Activated T-helper 1 cell treated with anti-CD3 and anti-CD28 coated beads, Interleukin-2, amount 50 U/mL, for 16 hours (primary cell): ENCODE data around the gene ITGAE.
"Not testable (repeated sequence)": the region's sequence is repeated elsewhere in the genome, so short reads cannot be mapped to it uniquely, and the experiment has no call there.

Experiments
- DNase-seq, 2 donors: peaks; one replicate each; pipeline ENCODE4 v3.0.0-alpha.2; 2020; ENCODE audit warnings: low read depth in 1 of 2, low spot score in 1 of 2

The ITGAE gene

DNA sequence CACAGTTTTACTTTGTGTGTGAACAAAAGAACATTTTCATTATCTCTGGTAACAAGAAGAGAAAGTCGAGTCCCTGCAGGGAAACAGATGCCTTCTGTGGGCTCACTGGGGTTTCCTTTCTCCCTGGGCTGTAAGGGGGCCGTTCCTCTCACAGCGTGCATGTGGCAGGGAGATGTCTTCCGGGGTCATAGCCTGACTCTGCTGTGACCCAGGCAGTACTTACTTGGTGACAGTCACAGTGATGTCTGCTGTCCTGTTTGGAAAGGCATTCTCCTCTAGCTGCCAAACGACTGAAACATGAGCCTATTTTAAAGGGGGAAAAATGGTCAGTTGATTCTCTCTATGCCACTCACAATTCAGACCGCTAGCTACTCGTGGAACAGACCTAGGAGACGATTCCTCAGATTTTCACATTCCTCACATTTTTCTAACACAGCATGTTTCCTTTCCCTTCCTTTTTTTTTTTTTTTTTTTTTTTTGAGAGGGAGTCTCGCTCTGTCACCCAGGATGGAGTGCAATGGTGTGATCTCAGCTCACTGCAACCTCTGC lies 70.0 kb downstream of the ITGAE start:
- no peak for DNase-seq

- no peak for DNase-seq
Measured at GRCh38 chr17:3729881-3730280, 71.1 kb downstream of the ITGAE start.

DNA sequence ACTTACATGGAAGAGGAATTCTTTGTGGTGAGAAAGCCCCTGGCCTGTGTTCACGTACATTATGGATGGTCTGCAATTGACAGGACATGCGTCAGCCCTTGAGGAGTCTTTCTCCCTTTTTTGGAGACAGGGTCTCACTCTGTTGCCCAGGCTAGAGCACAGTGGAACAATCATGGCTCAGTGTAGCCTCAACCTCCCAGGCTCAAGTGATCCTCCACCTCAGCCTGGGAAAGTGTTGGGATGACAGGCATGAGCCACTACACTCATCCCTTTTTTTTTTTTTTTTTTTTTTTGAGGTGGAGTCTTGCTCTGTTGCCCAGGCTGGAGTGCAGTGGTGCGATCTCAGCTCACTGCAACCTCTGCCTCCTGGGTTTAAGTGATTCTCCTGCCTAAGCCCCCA lies 72.9 kb downstream of the ITGAE start:
- not testable (repeated sequence) for DNase-seq

DNA sequence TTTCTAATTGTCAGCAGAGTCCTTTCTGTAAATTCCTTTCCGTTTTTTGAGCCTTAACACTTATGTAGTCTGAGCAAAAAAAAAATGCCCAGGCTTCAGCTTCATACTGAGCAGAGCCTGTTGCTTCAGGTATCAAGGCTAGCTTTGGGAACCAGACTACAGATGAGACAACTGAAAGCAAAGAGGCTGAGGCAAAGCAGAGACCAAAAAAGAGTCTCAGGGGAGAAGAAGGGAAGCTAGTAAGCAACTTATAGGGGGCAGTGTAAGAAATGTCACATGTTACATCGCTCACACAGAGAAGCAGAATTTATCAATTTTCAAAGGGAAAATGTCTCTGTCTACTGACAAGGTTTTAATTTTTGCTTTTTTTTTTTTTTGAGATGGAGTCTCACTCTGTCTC lies 73.9 kb downstream of the ITGAE start:
- no peak for DNase-seq

DNA sequence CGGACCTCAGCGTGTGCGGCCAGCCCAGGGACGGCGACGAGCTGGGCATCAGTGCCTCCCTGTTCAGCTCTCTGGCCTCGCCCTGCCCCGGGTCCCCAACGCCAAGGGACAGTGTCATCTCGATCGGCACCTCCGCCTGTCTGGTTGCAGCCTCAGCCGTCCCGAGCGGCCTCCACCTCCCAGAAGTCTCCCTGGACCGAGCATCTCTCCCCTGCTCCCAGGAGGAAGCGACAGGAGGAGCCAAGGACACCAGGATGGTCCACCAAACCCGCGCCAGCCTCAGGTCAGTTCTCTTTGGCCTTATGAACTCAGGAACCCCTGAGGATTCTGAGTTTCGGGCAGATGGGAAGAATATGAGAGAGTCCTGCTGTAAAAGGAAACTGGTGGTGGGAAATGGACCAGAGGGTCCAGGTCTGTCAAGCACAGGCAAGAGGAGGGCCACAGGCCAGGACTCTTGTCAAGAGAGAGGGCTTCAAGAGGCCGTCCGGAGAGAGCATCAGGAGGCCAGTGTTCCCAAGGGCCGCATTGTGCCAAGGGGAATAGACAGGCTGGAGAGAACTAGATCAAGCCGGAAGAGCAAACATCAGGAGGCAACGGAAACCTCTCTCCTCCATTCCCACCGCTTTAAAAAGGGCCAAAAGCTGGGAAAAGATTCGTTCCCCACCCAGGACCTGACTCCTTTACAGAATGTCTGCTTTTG lies 76.5 kb downstream of the ITGAE start:
- no peak for DNase-seq

DNA sequence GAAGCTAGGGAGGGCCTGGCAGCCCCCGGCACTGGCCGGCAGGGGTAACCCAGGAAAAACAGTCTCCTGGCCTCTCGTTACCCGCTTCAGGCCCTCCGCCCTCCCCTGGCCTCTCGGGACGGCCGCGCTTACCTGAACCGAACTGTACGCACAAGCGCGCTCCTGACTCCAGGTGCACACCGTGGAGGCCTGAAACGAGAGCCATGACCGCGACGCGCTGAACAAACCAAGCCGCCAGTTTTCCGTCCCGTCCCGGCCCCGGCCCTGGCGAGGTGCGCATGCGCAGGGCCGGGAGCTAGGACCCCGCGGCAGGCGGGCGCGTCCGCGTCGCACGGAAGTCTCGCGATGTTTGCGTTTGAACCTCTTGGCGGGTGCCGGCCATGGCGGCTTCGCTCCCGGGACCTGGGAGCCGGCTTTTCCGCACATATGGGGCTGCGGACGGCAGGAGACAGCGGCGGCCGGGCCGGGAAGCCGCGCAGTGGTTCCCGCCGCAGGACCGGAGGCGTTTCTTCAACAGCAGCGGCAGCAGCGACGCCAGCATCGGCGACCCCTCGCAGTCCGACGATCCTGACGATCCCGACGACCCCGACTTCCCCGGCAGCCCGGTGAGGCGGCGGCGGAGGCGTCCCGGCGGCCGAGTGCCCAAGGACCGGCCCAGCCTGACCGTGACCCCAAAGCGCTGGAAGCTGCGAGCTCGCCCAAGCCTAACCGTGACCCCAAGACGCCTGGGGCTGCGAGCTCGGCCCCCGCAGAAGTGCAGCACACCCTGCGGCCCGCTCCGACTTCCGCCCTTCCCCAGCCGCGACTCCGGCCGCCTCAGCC lies 77.2 kb downstream of the ITGAE start, which contains the start of gene HASPIN:
TSS of gene HASPIN (plus strand) at position 348 of the 822 bp plus-strand sequence. CDS start at position 381, 33 bp downstream.
- DNase-seq = peak; percentile 86 to 88

GRCh38 chr17:3723188-3723555 lies 77.8 kb downstream of the ITGAE start:
- no peak for DNase-seq

GRCh38 chr17:3722716-3723115 lies 78.3 kb downstream of the ITGAE start:
- no peak for DNase-seq

DNA sequence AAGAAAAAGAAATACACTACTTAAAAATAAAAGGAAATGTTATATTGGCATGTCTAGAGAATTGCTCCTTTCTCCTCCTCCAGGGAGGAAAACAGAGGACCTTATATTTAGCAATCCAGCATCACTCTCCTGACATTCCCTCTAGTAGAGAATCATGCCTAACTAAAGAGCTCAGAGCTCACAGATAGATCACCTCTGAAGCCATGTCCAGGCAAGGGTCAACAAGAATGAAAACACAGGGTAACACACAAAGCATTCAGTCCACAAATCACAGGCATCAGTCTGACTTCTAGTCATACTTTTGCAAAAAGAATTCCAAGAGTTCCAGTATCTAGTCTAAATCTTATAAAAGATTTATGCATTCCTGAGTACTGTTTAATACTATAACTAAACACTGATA lies 81.7 kb downstream of the ITGAE start:
- DNase-seq = no peak

DNA sequence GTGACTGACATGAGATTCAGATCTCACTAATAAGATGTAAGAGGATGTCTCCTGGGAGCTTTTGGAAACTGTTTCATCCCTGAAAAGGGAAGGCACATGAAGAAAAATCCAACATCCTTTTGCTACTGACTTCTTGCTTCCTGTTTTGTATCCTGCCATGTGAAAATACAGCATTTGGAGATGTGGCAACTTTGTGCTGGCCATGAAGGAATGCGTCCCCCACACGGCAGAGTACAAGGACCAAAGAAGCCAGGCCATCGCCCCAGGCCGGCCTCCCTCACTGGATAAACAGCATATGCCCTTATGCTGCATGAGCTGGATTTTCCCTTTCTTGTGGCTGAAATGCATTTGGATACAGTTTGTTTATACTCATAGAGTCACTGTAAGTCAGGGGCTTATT lies 82.8 kb downstream of the ITGAE start:
- DNase-seq = no peak

- DNase-seq = no peak
Measured at GRCh38 chr17:3715296-3715695, 85.7 kb downstream of the ITGAE start.

DNA sequence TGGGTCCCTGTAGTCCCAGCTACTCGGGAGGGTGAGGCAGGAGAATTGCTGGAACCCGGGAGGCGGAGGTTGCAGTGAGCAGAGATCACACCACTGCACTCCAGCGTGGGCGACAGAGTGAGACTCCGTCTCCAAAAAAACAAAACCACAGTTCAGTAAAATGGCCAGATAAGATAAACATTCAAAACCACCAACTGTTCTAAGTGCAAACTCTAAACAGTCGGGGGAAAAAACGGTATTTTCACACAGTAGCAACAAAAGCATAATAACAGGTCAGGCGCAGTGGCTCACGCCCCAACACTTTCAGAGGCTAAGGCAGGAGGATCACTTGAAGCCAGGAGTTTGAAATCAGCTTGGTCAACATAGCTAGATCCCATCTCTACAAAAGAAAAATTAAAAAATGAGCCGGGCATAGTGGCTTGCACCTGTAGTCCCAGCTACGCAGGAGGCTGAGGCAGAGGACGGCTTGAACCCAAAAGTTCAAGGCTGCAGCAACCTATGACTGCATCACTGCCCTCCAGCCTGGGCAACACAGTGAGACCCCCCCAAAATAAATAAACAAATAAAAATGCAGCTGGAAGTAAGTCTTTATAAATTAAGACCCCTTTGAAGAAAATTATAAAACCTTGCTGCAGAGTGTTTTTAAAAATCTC lies 88.1 kb downstream of the ITGAE start:
- DNase-seq = no peak

DNA sequence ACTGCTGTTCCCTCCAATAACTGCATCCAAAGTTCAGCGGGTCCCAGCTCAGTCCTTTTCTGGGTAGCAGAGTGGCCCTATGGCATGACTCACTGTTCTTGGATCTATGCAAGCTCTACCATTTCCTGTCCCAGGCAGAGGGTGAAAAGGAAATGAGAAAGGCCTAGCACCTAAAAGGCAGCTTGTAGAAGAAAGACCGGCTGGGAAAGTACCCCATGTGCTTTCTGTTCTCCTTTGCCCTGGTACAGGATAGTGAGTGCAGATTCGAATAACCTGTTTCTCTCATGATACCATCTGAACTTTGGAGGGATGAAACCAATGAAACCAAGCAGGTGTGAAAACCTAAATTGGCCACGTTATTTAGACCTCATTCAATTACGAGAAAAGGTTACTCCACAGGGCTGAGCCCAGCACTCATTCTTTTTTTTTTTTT lies 90.0 kb downstream of the ITGAE start:
- peak; percentile 11 to 62 for DNase-seq

DNA sequence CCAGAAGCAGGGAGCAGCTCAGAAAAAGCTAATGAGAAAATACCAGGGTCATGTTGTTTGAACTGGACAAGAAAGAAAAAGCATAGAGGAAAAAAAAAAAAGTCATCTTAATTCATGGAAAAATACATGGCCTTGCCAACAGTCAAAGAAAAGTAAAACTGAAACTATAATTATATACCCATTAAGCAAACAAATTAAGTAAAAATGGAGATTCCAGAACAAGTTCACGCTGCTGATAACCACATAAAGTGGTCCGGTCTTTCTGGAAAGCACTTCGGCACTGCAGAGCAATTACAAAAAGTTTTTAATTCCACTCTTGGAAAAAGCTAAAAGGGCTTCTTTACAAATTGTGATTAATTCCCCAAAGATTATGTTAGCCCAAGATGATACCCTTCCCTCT lies 92.6 kb downstream of the ITGAE start:
- no peak for DNase-seq

DNA sequence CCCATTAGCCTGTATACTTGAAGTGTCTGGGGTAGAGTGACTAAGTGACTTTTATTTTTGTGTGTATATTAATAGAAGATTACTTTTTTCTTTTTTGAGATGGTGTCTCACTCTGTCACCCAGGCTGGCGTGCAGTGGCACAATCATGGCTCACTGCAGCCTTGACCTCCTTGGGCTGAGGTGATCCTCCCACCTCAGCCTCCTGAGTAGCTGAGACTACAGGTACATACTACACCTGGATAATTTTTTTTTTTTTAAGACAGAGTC lies 95.3 kb downstream of the ITGAE start:
- DNase-seq = not testable (repeated sequence)

GRCh38 chr17:3704931-3705717 lies 95.9 kb downstream of the ITGAE start:
- DNase-seq = no peak

DNA sequence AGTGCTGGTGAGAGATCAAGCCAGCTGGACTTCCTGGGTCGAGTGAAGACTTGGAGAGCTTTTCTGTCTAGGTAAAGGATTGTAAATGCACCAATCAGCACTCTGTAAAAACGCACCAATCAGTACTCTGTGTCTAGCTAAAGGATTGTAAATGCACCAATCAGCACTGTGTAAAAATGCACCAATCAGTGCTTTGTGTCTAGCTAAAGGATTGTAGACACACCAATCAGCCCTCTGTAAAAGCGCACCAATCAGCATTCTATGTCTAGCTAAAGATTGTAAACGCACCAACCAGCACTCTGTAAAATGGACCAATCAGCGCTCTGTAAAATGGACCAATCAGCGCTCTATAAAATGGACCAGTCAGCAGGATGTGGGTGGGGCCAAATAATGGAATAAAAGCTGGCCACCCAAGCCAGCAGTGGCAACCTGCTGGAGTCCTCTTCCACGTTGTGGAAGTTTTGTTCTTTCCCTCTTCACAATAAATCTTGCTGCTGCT lies 98.9 kb downstream of the ITGAE start:
- not testable (repeated sequence) for DNase-seq

GRCh38 chr17:3699951-3700350 lies 101.0 kb downstream of the ITGAE start:
- DNase-seq = no peak

DNA sequence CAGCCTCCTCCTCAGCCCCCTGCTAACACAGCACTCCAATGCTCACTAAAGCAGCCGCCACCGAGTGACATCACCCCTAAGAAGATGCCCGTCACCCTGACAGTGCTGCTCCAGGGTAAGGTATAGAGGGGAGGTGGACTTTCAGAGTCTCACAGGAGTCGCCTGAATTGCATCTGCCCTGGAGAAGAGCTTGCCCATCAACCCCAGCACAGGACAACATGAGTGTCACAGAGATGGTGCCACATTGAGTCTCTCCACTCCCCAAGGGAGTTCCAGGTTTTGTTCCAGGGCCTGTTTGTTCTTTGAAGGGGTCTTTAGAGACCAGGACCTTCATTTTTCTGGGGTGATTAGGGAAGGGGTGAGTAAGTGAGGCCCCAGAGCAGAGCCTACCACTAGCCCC lies 102.8 kb downstream of the ITGAE start:
- no peak for DNase-seq

DNA sequence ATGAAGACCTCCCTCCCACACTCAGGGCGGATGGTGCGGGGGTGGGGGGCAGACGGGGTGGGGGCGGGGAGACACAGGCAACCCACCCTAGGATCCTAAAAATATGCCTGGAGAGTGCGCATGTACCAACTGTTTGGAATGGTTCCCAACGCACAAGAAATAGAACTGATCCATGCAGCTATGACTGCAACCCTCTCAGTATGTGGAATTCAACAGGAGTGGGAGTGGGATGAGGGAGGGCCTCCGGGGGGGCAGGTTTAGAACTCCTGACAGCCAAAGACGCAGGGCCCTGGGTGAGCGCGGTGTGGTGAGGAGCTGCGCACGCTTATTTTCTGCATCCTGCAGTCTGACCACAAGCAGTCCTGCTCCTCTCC lies 103.9 kb downstream of the ITGAE start:
- DNase-seq = no peak
